ENCODE measurements around the gene FAM222A. TPM values are rescaled to one million over a fixed set of nuclear protein-coding genes. Genes with fewer than 3 reads are reported as not detected.

The FAM222A gene
- polyA plus RNA-seq, 3 donors = 0.09 TPM; not detected in 2

GRCh38 chr12:109729371-109729781, 15.8 kb downstream of the FAM222A start:
- WGBS (ENCODE audit: insufficient coverage) = 96% methylated on average over 15 of the region's 18 CpGs
- Histone ChIP-seq H3K4me2 (replicated peaks; ENCODE audit: extremely low read depth, low read length, poor library complexity, severe bottlenecking) (no peak overlapping the region), H3K4me1 (ENCODE audit: control insufficient read depth in 1 of 2, insufficient read depth in 2 of 2, low read length in 2 of 2) (no peaks in the 10 kb centered on the region), H3K9ac (ENCODE audit: insufficient read depth, low read length, poor library complexity, severe bottlenecking) (no peak overlapping the region), H3K9me3 (replicated peaks in 1 of 2; ENCODE audit: control insufficient read depth in 1 of 2, insufficient read depth in 1 of 2, low read length in 2 of 2) (no peaks in the 10 kb centered on the region), H3K36me3 (replicated peaks in 1 of 2; ENCODE audit: control insufficient read depth in 1 of 2, insufficient read depth in 2 of 2, low read length in 2 of 2) (no peaks in the 10 kb centered on the region), H3K27ac (ENCODE audit: low read depth in 1 of 2, low read length in 2 of 2) (no peak overlapping the region), H3K79me2 (ENCODE audit: insufficient read depth, low read length) (no peaks in the 10 kb centered on the region), H3K27me3 (ENCODE audit: control insufficient read depth in 2 of 2, insufficient read depth in 2 of 2, low read length in 2 of 2) (peaks cover 0 to 8% of the 10 kb centered on the region in 2 donors), H2AFZ (ENCODE audit: insufficient read depth, low read depth, low read length, poor library complexity, severe bottlenecking) (no peak overlapping the region), H3K4me3 (replicated peaks in 1 of 3; ENCODE audit: low read depth in 2 of 3, low read length in 3 of 3) (no peak overlapping the region), H4K20me1 (ENCODE audit: insufficient read depth, low read length) (no peaks in the 10 kb centered on the region)
- DNase-seq = no peak
- H3K27ac Mint-ChIP-seq = no peak overlapping the region
- peaks cover 0 to 3% (median 0%) of the 10 kb centered on the region in 7 donors for H3K9me3 Mint-ChIP-seq
- TF ChIP-seq CTCF (IDR thresholded peaks at IDR 0.05) = no peak
- H3K4me1 Mint-ChIP-seq = no peaks in the 10 kb centered on the region
- no peaks in the 10 kb centered on the region for H3K36me3 Mint-ChIP-seq
- intact Hi-C loops (cut with micrococcal nuclease) = no loop called here
- no peak overlapping the region for H3K4me3 Mint-ChIP-seq
- peaks cover 13 to 19% (median 18%) of the 10 kb centered on the region in 3 donors for H3K27me3 Mint-ChIP-seq (ENCODE audit: low read depth in 3 of 3)

GRCh38 chr12:109729801-109730200, 16.2 kb downstream of the FAM222A start:
- DNase-seq = no peak
- peak overlapping the region in 1 of 7 donors; percentile 83 for H3K27ac Mint-ChIP-seq
- no peak overlapping the region for H3K4me3 Mint-ChIP-seq
- no peaks in the 10 kb centered on the region for H3K4me1 Mint-ChIP-seq
- Histone ChIP-seq H3K4me2 (replicated peaks; ENCODE audit: extremely low read depth, low read length, poor library complexity, severe bottlenecking) (no peak overlapping the region), H3K27me3 (ENCODE audit: control insufficient read depth in 2 of 2, insufficient read depth in 2 of 2, low read length in 2 of 2) (peaks cover 0 to 12% of the 10 kb centered on the region in 2 donors), H3K27ac (ENCODE audit: low read depth in 1 of 2, low read length in 2 of 2) (no peak overlapping the region), H3K9me3 (replicated peaks in 1 of 2; ENCODE audit: control insufficient read depth in 1 of 2, insufficient read depth in 1 of 2, low read length in 2 of 2) (no peaks in the 10 kb centered on the region), H4K20me1 (ENCODE audit: insufficient read depth, low read length) (no peaks in the 10 kb centered on the region), H3K36me3 (replicated peaks in 1 of 2; ENCODE audit: control insufficient read depth in 1 of 2, insufficient read depth in 2 of 2, low read length in 2 of 2) (no peaks in the 10 kb centered on the region), H2AFZ (ENCODE audit: insufficient read depth, low read depth, low read length, poor library complexity, severe bottlenecking) (no peak overlapping the region), H3K9ac (ENCODE audit: insufficient read depth, low read length, poor library complexity, severe bottlenecking) (no peak overlapping the region), H3K4me3 (replicated peaks in 1 of 3; ENCODE audit: low read depth in 2 of 3, low read length in 3 of 3) (no peak overlapping the region), H3K4me1 (ENCODE audit: control insufficient read depth in 1 of 2, insufficient read depth in 2 of 2, low read length in 2 of 2) (no peaks in the 10 kb centered on the region), H3K79me2 (ENCODE audit: insufficient read depth, low read length) (no peaks in the 10 kb centered on the region)
- no peaks in the 10 kb centered on the region for H3K36me3 Mint-ChIP-seq
- H3K27me3 Mint-ChIP-seq (ENCODE audit: low read depth in 3 of 3) = peaks cover 17 to 24% (median 22%) of the 10 kb centered on the region in 3 donors
- peaks cover 0 to 5% (median 0%) of the 10 kb centered on the region in 7 donors for H3K9me3 Mint-ChIP-seq
- WGBS (ENCODE audit: insufficient coverage) = 90% methylated on average over 5 of the region's 9 CpGs
- intact Hi-C loops (cut with micrococcal nuclease) = no loop called here
- TF ChIP-seq CTCF (IDR thresholded peaks at IDR 0.05) = no peak
